Subcutaneous abdominal adipose tissue (tissue), 5 donors: ENCODE results near the gene NCBP1.

ENCODE experiments used
- H3K27ac ChIP-seq: one replicate; pipeline ENCODE4 v1.7.0; 2013; ENCODE audit warnings: low read depth, mild to moderate bottlenecking, inconsistent platforms, low read length, moderate library complexity
- H3K27me3 ChIP-seq, 5 donors: one replicate each; pipeline ENCODE4 v1.7.0; 2013; ENCODE audit warnings: low read length in 5 of 5, inconsistent platforms in 1 of 5; ENCODE audit not compliant: control insufficient read depth in 5 of 5, insufficient read depth in 4 of 5
- H3K36me3 ChIP-seq, 5 donors: one replicate each; pipeline ENCODE4 v1.7.0; 2013; ENCODE audit warnings: low read length in 5 of 5; ENCODE audit not compliant: control insufficient read depth in 5 of 5, insufficient read depth in 5 of 5
- H3K4me1 ChIP-seq, 5 donors: one replicate each; pipeline ENCODE4 v1.7.0; 2013; ENCODE audit warnings: low read length in 5 of 5, mild to moderate bottlenecking in 3 of 5, moderate library complexity in 1 of 5; ENCODE audit not compliant: control insufficient read depth in 5 of 5, insufficient read depth in 5 of 5
- H3K4me3 ChIP-seq, 5 donors: one replicate each; pipeline ENCODE4 v1.7.0; 2013; ENCODE audit warnings: low read length in 5 of 5, low read depth in 1 of 5
- H3K9ac ChIP-seq, 5 donors: one replicate each; pipeline ENCODE4 v1.7.0; 2013; ENCODE audit warnings: low read length in 5 of 5, mild to moderate bottlenecking in 4 of 5, moderate library complexity in 3 of 5
- H3K9me3 ChIP-seq, 5 donors: one replicate each; pipeline ENCODE4 v1.7.0; 2013; ENCODE audit warnings: low read length in 5 of 5; ENCODE audit not compliant: control insufficient read depth in 5 of 5
- donor health status: healthy.
- donor health status: healthy.
- donor health status: healthy.
- donor health status: healthy.
- donor health status: healthy.

NCBP1 gene

DNA sequence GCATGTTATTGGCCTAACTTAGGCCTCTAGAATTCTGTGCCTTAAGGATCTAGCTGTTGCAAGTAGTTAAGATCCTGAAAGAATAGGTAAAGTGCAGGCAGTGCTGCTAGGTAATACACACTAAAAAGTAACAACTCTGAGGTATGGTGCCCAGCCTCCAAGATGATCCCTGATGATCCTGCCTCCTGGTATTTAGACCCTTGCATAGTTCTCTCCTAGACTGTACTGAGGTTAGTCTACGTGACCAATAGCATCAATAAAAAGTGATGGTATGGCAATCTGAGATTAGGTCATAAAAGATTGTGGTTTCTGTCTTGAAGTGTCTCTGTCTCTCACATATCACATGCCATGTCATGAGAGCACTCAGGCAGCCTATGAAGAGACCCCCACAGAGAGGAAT lies 9.7 kb upstream of the NCBP1 start:
- Histone ChIP-seq H3K4me1 (peaks cover 0 to 10% (median 6%) of the 10 kb centered on the region in 5 donors), H3K27me3 (no peaks in the 10 kb centered on the region), H3K9ac (no peak overlapping the region), H3K4me3 (no peak overlapping the region), H3K9me3 (no peaks in the 10 kb centered on the region), H3K36me3 (peaks cover 14 to 28% (median 19%) of the 10 kb centered on the region in 5 donors), H3K27ac (no peak overlapping the region)

DNA sequence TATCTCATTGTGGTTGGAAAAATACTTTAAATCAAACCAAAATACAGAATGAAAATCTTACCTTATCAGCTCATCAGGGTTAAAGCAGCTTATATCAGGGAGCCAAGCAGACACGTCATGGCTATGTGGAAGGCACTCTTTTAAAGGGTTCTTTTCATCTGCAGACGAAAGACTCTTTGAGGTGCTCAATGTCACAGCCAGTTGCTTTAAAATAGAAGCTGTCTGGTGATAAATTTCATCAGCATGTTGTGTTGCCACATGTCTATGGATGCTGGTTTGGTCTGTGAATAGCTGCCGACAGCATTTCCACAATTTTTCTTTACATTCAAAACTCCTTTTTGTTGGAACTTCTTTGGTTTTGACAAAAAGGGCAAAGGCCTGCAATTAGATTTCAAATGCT lies 8.0 kb upstream of the NCBP1 start:
- no peak overlapping the region for H3K9ac ChIP-seq
- H3K27me3 ChIP-seq, result no peaks in the 10 kb centered on the region
- H3K4me3 ChIP-seq, result no peak overlapping the region
- no peaks in the 10 kb centered on the region for H3K9me3 ChIP-seq
- H3K4me1 ChIP-seq, result peaks cover 0 to 10% (median 6%) of the 10 kb centered on the region in 5 donors
- H3K27ac ChIP-seq, result no peak overlapping the region
- peaks cover 14 to 24% (median 19%) of the 10 kb centered on the region in 5 donors for H3K36me3 ChIP-seq

DNA sequence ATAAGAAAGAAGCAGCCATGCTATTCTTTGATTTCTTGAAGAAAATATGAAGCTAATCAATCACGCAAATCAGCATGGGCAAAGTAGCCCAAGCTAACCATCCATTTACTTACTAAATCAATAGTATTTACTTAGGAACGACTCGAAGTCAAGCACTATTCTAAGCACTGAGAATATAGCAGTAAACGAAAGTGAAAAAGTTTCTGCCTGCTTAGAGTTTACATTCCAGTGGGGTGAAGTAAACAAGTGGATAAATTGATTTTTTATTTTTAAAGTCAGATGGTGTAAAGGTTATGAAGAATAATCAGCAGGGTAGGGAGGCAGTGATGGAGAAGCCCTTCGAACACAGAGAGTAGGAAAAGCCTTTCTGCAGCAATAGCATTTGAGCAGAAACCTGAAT lies 6.0 kb upstream of the NCBP1 start:
- Histone ChIP-seq H3K27me3 (no peaks in the 10 kb centered on the region), H3K9me3 (no peaks in the 10 kb centered on the region), H3K36me3 (peaks cover 13 to 19% (median 18%) of the 10 kb centered on the region in 5 donors), H3K4me3 (no peak overlapping the region), H3K4me1 (peaks cover 0 to 23% (median 15%) of the 10 kb centered on the region in 5 donors), H3K9ac (peak overlapping the region in 1 of 5 donors; percentile 22), H3K27ac (no peak overlapping the region)

DNA sequence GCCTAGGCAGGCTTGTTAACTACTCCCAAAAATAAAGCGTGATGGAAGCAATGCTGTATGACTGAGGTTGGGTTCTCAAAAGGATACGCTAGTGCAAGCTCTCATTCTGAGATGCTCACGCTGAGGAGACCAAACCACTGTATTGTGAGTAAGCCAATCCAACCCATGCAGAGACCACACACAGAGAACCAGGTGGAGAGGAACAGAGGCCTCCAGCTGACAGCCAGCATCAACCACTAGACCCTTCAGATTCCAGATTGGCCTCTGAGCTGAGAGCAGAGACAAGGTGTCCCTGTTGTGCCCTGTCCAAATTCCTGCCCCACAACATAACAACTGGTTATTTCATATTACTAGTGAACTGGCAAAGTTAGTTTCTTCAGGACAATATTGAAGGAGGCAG lies 5.0 kb upstream of the NCBP1 start:
- no peak overlapping the region for H3K27ac ChIP-seq
- no peaks in the 10 kb centered on the region for H3K27me3 ChIP-seq
- H3K9ac ChIP-seq, result no peak overlapping the region
- H3K36me3 ChIP-seq, result peaks cover 13 to 19% (median 18%) of the 10 kb centered on the region in 5 donors
- no peak overlapping the region for H3K4me3 ChIP-seq
- H3K9me3 ChIP-seq, result no peaks in the 10 kb centered on the region
- peaks cover 0 to 23% (median 15%) of the 10 kb centered on the region in 5 donors for H3K4me1 ChIP-seq

DNA sequence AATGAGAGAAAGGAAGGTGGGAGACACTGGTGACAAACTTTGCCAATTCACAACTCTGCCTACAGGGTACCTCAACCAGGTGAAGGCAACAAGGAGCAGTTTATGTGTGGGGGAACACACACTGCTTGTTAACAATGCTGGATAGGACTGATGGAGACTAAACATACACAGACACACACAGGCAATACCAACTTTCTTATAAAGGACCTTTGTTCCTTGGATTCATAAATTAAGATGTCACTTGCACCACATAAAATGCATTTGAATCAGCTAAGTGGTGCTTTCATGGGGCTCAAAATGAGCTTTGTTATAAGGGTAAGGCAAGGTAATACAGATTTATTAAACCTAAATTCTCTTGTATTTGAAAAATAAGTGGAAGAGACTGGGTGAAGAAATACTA lies 4.5 kb upstream of the NCBP1 start:
- Histone ChIP-seq H3K27ac (no peak overlapping the region), H3K27me3 (no peaks in the 10 kb centered on the region), H3K4me3 (no peak overlapping the region), H3K9ac (no peak overlapping the region), H3K36me3 (peaks cover 8 to 15% (median 13%) of the 10 kb centered on the region in 5 donors), H3K9me3 (no peaks in the 10 kb centered on the region), H3K4me1 (peaks cover 0 to 25% (median 18%) of the 10 kb centered on the region in 5 donors)

DNA sequence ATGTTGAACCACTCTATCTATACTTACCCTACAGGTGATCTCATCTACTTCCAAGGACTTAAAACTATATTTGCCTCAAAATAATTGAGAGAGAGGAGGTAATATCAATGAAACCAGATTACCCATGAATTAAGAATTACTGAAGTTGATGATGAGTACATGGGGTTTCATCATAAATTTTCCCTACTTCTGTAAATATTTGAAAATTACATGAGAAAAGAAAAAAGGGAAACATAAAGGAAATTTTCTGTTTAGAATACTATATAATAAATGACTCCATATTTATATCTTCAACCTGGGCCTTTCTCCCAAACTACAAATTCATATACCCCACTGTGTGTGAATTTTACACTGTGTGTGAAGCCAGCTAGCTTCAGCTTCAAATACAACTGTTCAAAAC lies 3.0 kb upstream of the NCBP1 start:
- Histone ChIP-seq H3K9me3 (no peaks in the 10 kb centered on the region), H3K4me1 (peaks cover 0 to 38% (median 32%) of the 10 kb centered on the region in 5 donors), H3K36me3 (peaks cover under 1 to 3% (median 1%) of the 10 kb centered on the region in 5 donors), H3K27ac (no peak overlapping the region), H3K4me3 (no peak overlapping the region), H3K9ac (no peak overlapping the region), H3K27me3 (no peaks in the 10 kb centered on the region)

DNA sequence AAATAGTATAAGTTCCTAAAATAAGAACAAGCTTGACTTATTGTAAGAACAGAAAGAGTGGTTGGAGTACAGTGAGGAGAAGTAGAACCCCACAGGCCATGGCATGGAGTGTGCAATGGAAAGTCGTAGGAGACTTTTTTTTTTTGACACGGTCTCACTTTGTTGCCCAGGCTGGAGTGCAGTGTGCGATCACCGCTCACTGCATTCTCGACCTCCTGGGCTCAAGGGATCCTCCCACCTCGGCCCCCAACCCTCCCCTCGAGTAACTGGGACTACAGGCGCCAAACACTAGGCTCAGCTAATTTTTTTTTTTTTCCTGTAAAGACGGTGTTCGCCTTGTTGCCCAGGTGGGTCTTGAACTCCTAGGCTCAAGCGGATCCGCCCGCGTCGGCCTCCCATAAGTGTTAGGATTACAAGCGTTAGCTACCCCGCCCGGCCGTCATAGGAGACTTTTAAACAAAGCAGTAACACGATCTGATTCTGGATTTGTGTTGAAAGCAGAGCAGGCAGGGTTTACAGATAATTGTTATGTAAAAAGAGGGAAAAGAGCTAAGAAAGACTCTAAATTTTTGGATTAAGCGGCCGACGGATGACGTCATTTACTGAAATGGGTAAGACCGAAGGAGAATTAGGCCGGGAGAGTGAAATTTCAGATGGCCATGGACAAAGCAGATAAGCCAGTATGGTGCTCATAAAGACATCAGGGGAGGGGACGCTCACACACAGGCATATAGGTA lies 1.2 kb upstream of the NCBP1 start:
- no peaks in the 10 kb centered on the region for H3K9me3 ChIP-seq

DNA sequence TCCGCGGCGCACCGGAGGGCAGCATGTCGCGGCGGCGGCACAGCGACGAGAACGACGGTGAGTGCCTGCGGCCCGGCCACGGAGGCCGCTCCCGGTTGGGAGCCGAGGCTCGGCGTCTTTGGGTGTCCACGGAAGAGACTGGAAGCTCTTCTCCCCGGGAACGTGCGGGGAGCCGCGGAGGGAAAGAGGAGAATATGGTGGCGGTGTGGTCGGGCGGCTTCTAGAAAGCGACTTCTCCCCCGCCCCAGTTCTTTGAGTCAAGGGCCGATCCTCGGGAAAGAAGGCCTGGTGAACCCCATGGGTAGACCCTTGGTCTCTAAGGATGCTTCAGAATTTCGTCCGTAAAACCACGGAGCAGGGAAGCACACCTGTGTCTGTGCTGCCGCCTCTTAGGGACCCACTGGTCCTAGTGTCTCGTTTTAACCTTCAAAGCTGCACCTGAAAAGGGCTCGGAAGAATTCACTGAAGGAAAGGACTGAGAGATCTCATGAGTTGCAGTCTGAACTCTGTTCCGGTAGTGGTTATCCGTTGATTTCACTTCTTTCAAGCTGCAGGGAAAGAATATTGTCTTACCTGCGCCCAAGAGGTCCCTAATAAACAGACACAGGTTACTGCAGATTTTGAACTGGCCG lies 354 bp downstream of the NCBP1 start:
- Histone ChIP-seq H3K27ac (peak overlapping the region; percentile 100), H3K4me3 (peak overlapping the region; percentile 76 to 97 (median 92)), H3K4me1 (peaks cover 0 to 51% (median 42%) of the 10 kb centered on the region in 5 donors), H3K9ac (peak overlapping the region; percentile 86 to 99 (median 93)), H3K36me3 (peaks cover 0 to 2% (median 0%) of the 10 kb centered on the region in 5 donors), H3K9me3 (no peaks in the 10 kb centered on the region), H3K27me3 (no peaks in the 10 kb centered on the region)

More for the DNA sequence above, 1.2 kb upstream of the NCBP1 start:
- H3K4me3 ChIP-seq, result peak overlapping the region; percentile 74 to 95 (median 90)
- H3K36me3 ChIP-seq, result no peaks in the 10 kb centered on the region
- no peaks in the 10 kb centered on the region for H3K27me3 ChIP-seq
- peaks cover 0 to 51% (median 42%) of the 10 kb centered on the region in 5 donors for H3K4me1 ChIP-seq
- H3K9ac ChIP-seq, result peak overlapping the region; percentile 86 to 99 (median 96)
- H3K27ac ChIP-seq, result peak overlapping the region; percentile 100

DNA sequence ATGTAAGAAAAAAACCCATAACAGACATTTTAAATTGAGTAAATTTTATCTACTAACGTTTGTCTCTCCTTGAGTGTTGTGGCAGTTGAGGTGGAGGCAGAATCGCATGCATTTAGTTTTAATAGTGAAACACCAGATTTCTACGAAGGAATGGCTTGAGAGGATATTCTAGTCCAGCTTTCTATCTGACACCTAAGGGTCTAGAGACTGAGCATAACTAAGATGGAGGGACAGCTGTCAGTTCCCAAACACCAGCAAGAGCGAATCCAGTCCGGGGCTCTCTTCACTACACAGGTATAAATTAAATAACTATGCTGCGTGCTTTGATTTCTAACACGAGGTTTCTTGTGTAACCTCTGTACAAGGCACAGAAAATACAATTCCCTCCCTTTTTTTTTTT lies 1.4 kb downstream of the NCBP1 start:
- no peaks in the 10 kb centered on the region for H3K9me3 ChIP-seq
- no peak overlapping the region for H3K27ac ChIP-seq
- peak overlapping the region in 1 of 5 donors; percentile 86 for H3K9ac ChIP-seq
- H3K36me3 ChIP-seq, result peaks cover 0 to 3% (median 0%) of the 10 kb centered on the region in 5 donors
- H3K4me3 ChIP-seq, result peak overlapping the region in 2 of 5 donors; percentile 90 to 92
- H3K27me3 ChIP-seq, result no peaks in the 10 kb centered on the region
- H3K4me1 ChIP-seq, result peaks cover 0 to 54% (median 42%) of the 10 kb centered on the region in 5 donors

DNA sequence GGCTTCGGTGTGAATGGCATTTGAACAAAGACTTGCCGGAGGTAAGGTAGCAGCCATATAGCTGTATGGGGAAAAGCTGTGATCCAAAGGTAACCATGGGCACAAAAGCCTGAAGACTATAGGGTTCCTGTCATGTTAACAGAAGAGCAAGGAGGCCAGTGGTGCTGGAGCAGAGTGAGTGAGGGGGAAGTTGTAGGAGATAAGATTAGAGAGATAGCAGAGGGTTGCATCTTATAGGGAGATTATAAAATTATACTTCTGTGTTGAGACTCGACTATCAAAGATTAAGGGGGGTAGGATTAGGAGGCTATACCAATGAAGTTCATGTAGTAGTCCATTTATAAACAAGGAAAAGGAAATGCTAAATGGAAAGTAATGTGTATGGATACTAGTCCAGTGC lies 3.3 kb downstream of the NCBP1 start:
- Histone ChIP-seq H3K36me3 (peaks cover 0 to 14% (median 3%) of the 10 kb centered on the region in 5 donors), H3K27me3 (no peaks in the 10 kb centered on the region), H3K9me3 (no peaks in the 10 kb centered on the region), H3K27ac (no peak overlapping the region), H3K4me1 (peaks cover 0 to 46% (median 37%) of the 10 kb centered on the region in 5 donors), H3K9ac (peak overlapping the region in 1 of 5 donors; percentile 35), H3K4me3 (no peak overlapping the region)
